ENCODE measurements around the gene PSME2. TPM values are rescaled to one million over a fixed set of nuclear protein-coding genes. Genes with fewer than 3 reads are reported as not detected.

PSME2 gene
- polyA plus RNA-seq, 2 of the 4 experiments (the other 2 are of a cell fraction) = 137 to 144 TPM

GRCh38 chr14:24185026-24185425 is 38.6 kb upstream of the PSME2 start:
- TF ChIP-seq JUN (IDR thresholded peaks at IDR 0.05) = no peak
- TF ChIP-seq CHD2 (IDR thresholded peaks at IDR 0.05; ENCODE audit: low read length, partially characterized antibody) = no peak
- TF ChIP-seq E2F6 (IDR thresholded peaks at IDR 0.05; ENCODE audit: borderline replicate concordance, low read depth) = no peak
- Histone ChIP-seq H3K4me3 (no peak overlapping the region), H3K4me1 (peaks cover 16% of the 10 kb centered on the region), H3K9me3 (no peaks in the 10 kb centered on the region), H3K4me2 (no peak overlapping the region), H3K27ac (no peak overlapping the region)
- no peak for FAIRE-seq
- CTCF ChIA-PET = interaction anchor here (1.0 to 8.0 kb wide), 5 partner anchors 10 to 112 kb away, joined by 3 to 64 read pairs (median 5); partner anchors contain the start of genes IRF9, PSME2 and TM9SF1
- POLR2A ChIA-PET = no interaction called here
- no peak for DNase-seq (ENCODE audit: low read depth in 1 of 2, low spot score in 1 of 2)
- no peak for ATAC-seq
- 92% methylated on average over 7 of the region's 7 CpGs for WGBS (ENCODE audit: missing lambda C conversion rate)

- POLR2A ChIA-PET = no interaction called here
- H3K27ac ChIP-seq = no peak overlapping the region
- TF ChIP-seq EP300 (IDR thresholded peaks at IDR 0.05) (no peak), RARB (CRISPR knock-in tag; IDR thresholded peaks at IDR 0.05) (no peak), MAX (IDR thresholded peaks at IDR 0.05) (no peak), ATOH8 (CRISPR knock-in tag; IDR thresholded peaks at IDR 0.05; ENCODE audit: low read depth) (no peak), SMC3 (IDR thresholded peaks at IDR 0.05) (no peak), JUNB (IDR thresholded peaks at IDR 0.05) (no peak), FOXS1 (CRISPR knock-in tag; IDR thresholded peaks at IDR 0.05) (no peak), TFCP2L1 (CRISPR knock-in tag; IDR thresholded peaks at IDR 0.05) (no peak), EHMT2 (IDR thresholded peaks at IDR 0.05; ENCODE audit: low read depth) (no peak), HES2 (IDR thresholded peaks at IDR 0.05) (no peak), CBX2 (IDR thresholded peaks at IDR 0.05; ENCODE audit: borderline replicate concordance, low read depth) (no peak), ESRRA (IDR thresholded peaks at IDR 0.05; ENCODE audit: borderline replicate concordance, low read length) (no peak), BHLHE40 (IDR thresholded peaks at IDR 0.05; ENCODE audit: low read depth, low read length) (no peak), PBX3 (IDR thresholded peaks at IDR 0.05) (no peak), ZSCAN20 (CRISPR knock-in tag; IDR thresholded peaks at IDR 0.05) (no peak), NFE2L2 (conservative IDR thresholded peaks at IDR 0.05; ENCODE audit: low read length) (no peak), FOSB (CRISPR knock-in tag; IDR thresholded peaks at IDR 0.05) (no peak), USF2 (IDR thresholded peaks at IDR 0.05) (no peak), CEBPB (IDR thresholded peaks at IDR 0.05) (no peak), ZFP36 (IDR thresholded peaks at IDR 0.05; ENCODE audit: borderline replicate concordance, partially characterized antibody) (no peak)
- peaks cover 13% of the 10 kb centered on the region for H3K4me1 ChIP-seq
- WGBS (ENCODE audit: missing lambda C conversion rate) = 89% methylated on average over 16 of the region's 19 CpGs
- CTCF ChIA-PET = interaction anchor here (1.0 to 8.0 kb wide), 5 partner anchors 11 to 113 kb away, joined by 4 to 64 read pairs (median 5); partner anchors contain the start of genes IRF9 and TM9SF1
- DNase-seq (ENCODE audit: low read depth in 1 of 2, low spot score in 1 of 2) = no peak
- ATAC-seq = no peak
- H3K9me3 ChIP-seq = no peaks in the 10 kb centered on the region
- FAIRE-seq = no peak
- no peak overlapping the region for H3K4me3 ChIP-seq
- no peak overlapping the region for H3K4me2 ChIP-seq
Measured at GRCh38 chr14:24184104-24184970, 37.9 kb upstream of the PSME2 start.
